NCI-H69 (cell line): ENCODE data around the gene UTS2R.
"Not testable (repeated sequence)": the region's sequence is repeated elsewhere in the genome, so short reads cannot be mapped to it uniquely, and the experiment has no call there.

Experiments used
- DNase-seq: peaks from one replicate; lab custom pipeline; 2025; lab: John Stamatoyannopoulos, UW

Gene UTS2R

GRCh38 chr17:82375359-82376041 is 3.9 kb downstream of the UTS2R start:
- no peak for DNase-seq

DNA sequence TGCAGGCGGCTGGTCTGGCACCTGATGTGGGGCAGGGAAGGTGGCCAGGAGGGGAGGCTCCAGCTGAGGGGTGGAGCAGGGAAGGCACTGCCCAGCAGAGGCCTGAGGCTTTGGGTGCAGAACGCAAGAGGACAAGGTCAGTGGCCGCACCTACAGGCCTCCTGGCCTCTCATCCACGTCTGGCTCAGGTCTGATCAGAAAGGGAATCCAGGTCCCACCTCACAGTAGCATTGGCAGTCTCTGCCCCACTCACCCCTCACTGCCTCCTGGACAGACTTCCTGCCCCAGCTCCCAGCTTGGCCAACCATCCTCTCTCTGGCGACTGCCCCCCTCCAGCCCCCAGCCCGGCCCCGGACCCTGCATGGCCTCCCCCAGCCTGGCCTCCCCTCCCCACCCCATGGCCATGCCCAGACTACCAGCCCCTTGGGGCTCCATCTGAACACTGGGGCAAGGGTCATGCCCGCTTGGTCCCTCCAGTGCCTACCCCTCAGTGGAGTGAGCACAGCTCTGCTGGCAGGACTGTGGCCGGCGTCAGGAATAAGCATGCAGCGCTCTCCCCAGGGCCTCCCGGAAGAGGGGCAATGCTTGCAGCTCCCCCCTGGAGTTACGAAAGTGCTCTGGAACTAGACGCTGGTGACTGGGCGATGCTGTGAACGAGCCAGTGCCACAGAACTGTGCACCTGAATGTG is 4.6 kb downstream of the UTS2R start:
- no peak for DNase-seq

DNA sequence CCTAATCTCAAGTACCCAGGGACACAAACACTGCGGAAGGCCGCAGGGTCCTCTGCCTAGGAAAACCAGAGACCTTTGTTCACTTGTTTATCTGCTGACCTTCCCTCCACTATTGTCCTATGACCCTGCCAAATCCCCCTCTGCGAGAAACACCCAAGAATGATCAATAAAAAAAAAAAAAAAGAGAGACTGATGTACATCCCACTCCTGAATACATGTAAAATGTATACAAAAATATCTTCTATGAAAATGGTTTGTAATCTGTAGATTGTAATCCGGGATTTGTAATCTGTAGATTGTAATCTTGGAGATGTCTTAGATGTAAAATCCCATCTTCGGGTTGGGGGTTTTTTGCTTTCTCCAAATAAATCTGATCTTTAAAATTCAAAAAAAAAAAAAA is 5.7 kb downstream of the UTS2R start:
- not testable (repeated sequence) for DNase-seq

DNA sequence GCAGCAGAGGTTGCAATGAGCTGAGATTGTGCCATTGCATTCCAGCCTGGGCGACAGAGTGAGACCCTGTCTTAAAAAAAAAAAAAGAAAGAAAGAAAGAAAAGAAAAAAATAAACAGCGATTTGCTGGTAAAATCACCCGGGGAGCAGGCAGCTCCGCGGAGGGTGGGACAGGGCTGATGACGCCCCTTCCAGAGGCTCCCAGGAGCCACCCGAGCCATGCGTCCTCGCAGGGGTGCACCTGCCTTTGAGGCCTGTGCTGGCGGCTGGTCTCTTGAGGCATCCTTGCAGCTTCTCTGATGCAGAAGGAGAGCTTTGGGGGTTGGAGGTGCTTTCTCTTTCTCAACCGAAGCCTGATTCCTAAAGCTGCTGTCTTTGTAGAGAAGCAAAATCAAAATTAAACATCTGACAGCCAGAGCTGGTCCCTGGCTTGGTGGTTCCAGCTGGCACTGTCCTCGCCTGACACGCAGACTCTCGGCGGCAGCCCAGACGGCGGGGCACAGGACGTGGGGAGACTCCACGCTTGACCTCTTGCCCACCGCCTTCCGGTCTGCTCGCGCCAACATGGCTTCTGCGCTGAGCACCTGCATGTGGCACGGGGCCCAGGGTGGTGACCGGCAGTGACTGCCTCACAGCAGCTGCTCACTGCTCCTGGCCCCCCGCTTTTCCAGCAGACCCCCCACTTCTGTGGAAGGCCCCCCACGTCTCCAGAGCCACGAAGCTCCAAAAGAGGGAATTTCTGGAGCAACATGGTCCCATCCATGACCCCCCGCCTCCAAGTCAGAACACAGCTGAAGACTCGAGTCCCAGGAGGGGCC is 6.6 kb downstream of the UTS2R start:
- DNase-seq, result no peak

DNA sequence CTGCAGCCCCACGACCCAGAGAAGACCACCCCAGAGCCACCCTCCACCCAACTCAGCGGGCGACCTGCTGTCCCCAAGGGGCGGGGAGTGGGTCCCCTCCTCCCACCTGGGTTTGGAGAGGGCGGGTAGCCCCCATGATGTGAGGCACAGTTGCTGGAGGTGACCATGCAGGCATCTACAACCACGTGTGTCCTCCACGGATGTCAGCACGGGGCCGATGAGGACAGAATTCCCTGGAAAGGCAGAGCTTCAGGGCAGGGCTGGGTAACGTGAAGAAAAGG is 7.1 kb downstream of the UTS2R start:
- DNase-seq, result no peak

DNA sequence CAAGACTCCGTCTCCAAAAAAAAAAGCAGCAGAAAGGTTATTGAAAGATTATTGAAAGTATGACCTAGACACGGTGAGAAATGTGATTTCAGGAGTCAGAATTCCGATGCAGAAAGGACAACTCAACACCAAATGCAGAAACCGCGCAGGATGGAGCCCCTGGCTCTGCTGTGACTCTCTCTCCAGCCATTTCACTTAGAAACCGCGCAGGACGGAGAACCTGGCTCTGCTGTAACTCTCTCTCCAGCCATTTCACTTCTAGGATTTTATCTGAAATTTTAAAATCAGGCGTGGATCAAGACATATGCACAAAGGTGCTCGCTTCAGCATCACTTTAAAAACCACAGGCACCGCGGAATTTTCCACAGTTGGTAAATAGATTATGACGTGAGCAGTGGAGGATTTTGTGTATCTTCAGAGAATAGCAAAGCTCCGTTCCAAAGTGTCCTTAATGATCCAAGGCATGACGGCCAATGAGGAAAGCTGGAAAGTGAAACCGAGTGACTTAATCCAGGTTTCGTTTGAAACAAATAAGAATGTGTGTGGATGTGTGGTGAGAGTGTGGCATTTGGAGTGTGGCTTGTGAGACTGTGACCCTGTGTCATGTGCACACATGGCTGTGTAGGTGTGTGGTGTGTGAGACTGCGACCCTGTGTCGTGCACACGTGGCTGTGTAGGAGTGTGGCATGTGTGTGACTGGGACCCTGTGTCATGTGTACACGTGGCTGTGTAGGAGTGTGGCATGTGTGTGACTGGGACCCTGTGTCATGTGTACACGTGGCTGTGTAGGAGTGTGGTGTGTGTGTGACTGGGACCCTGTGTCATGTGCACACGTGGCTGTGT is 9.5 kb downstream of the UTS2R start:
- no peak for DNase-seq

- not testable (repeated sequence) for DNase-seq
These were observed 10.1 kb downstream of the UTS2R start for GRCh38 chr17:82381703-82382009.

GRCh38 chr17:82382220-82382932 is 10.8 kb downstream of the UTS2R start:
- not testable (repeated sequence) for DNase-seq

GRCh38 chr17:82382933-82383255 is 11.3 kb downstream of the UTS2R start:
- DNase-seq, result no peak

DNA sequence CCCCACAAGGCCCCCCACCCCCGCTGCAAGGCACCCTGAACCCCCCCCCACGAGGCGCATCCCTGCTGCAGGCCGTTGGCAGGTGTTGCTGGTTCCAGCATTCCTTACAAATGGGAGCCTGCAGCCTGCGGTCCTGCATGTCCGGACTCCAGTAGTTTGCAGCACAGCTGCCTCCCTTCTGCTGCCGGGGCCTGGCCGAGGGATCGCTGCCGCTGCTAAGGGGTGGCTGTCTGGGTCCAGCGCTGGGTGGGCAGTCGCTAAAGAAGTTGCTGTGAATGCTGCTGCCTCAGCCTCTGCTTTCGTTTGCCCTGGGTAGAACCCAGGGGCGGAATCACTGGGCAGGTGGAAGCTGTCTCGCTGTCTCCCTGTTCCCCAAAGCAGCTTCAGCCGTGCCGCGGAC is 11.8 kb downstream of the UTS2R start:
- no peak for DNase-seq

DNA sequence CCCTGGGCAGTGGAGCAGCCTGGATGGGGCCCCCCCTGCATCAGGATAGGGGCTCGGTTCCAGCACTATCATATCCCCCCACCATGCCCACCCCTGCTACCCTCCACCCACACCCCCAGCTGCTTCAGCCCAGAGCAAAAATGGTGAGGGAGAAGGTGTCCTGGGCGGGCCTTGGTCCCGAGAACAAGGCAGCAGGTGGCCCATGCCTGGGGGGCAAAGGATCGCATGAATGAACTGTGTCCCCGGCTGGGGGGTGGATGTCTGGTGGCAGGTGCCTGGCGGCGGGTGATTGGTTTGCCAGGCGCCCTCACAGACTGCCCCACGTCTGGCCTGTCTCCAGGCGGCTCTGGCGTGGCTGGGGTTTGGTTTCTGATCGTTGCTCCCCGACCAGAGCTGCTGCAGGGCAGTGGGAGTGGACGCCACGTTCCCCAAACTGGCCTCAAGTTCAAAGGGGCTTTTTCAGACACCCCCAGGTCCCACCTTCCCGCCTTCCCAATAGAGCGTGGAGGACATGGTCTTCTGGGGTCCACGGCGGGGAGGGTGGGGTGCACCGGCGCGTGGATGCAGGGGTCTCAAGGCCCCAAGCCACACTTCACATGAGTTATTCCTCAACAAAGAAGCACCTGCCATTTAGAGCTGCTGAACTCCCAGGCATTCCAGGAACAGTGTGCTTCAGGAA is 12.6 kb downstream of the UTS2R start:
- peak; percentile 34 for DNase-seq

DNA sequence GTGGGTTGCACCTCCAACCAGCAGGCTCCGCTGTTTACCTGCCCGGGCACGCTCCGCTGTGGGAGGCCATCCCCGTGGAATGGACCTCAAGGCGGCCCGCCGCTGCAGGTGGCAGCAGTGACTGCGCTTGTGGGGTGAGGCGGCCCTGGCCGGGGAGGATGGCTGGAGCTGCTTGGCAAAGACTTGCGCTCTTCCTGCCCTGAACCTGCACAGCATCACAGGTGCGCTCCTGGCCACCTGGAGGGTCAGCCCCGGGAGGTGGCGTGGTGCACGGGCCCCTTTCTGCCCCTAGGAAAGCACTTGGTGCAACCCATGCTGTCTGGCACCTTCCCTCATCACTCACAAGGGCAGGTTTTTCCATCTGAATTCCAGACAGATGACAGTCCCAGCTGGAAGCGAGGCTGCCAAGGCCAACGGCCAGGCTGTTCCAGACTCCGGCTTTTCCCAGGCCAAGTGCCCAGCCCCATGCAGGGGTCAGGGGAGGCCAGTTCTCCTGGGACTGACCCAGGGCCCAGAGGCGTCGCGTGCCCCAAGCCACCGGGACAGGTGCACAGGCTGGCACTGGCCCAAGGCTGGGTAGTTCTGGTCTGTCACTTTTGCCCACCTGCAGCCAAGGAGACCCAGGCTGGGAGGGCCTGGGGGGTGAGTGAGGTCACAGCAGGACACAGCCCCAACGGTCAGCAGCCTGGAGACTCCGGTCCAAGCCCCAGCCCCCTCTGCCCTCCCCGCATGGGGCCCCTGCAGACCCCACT is 13.3 kb downstream of the UTS2R start:
- DNase-seq, result peak; percentile 94

DNA sequence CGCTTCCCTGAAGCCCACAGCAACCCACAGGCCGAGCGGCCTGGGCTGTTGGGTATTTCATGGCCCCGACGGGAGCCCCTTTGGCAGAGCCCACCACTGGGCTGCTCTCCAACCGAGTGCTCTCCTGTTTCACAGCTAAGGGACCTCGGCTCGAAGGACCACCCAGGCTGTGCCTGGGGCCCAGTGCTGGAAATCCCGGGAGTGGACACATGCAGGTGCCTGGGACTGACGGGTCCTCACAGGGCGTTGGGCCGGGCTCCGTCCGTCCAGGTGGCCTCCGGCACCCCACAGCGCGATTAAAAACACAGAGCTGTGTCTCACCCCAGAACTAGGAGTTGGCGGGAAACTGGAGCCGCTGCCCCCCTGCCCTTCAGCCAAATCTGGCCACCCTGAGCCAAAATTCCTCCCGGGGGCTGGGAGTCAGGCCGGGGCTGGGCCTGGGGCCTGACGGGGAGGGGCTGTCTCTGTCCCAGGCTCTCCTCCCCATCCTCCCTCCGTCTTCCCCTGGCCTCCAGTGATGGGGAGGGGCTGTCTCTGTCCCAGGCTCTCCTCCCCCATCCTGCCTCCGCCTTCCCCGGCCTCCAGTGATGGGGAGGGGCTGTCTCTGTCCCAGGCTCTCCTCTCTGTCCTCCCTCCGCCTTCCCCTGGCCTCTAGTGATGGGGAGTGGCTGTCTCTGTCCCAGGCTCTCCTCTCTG is 14.1 kb downstream of the UTS2R start:
- no peak for DNase-seq

DNA sequence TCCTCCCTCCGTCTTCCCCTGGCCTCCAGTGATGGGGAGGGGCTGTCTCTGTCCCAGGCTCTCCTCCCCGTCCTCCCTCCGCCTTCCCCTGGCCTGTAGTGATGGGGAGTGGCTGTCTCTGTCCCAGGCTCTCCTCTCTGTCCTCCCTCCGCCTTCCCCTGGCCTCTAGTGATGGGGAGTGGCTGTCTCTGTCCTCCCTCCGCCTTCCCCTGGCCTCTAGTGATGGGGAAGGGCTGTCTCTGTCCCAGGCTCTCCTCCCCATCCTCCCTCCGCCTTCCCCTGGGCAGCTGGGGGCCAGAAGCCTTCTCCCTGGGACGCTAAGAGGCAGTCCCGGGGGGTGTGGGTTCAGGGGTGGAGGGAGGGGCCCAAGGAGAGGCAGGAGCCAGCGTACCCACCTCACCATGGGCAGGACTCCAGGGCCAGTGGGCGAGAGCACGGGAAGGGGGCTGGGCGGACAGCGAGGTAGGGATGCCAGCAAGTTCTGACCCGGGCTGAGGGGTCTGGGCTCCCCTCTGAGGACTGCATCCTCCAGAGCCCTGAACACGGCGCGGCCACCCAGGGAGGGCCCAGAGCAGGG is 14.8 kb downstream of the UTS2R start:
- no peak for DNase-seq

- no peak for DNase-seq
These were observed 15.5 kb downstream of the UTS2R start for GRCh38 chr17:82386881-82387704.

DNA sequence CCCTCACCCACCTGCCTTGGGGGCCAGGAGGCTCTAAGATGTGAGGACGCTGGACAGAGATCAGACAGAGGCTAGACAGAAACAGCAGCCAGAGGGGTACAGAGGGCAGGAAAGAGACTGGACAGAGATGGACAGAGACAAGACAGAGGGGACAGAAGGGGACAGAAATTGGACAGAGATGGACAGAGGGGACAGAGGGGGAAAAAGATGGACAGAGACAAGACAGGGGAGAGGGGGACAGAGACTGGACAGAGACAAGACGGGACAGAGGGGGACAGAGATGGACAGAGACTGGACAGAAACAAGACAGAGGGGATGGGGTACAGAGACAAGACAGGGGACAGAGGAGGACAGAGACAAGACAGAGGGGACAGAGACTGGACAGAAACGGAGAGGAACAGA is 16.1 kb downstream of the UTS2R start:
- DNase-seq, result no peak

GRCh38 chr17:82388223-82388921 is 16.8 kb downstream of the UTS2R start:
- DNase-seq, result no peak

GRCh38 chr17:82388922-82389283 is 17.3 kb downstream of the UTS2R start:
- DNase-seq, result no peak
